ENCODE measurements around the gene CASP2.

- TF ChIP-seq CTCF (IDR thresholded peaks at IDR 0.05; ENCODE audit: low read length) (no peak), EZH2 (IDR thresholded peaks at IDR 0.05; ENCODE audit: borderline replicate concordance, low read length) (no peak)
Measured at GRCh38 chr7:143243111-143243510, 45.0 kb upstream of the CASP2 start.
